HepG2 (cell line): ENCODE results near the gene NUSAP1. TPM values are rescaled to one million over a fixed set of nuclear protein-coding genes. Genes with fewer than 3 reads are reported as not detected.

Experiments
- ATAC-seq: fragments of 200-7000 bp; cut with Tn5 transposase; 3 replicates; pipeline ENCODE4 v1.9.1; 2020; ENCODE audit warnings: mild to moderate bottlenecking, moderate library complexity
- BruUV-seq: library from RNA; stranded (reverse); fragments of 400-500 nt; replicated peaks from 2 replicates; lab custom pipeline; 2021; lab: Mats Ljungman, UMichigan
- CTCF ChIA-PET: fragments of 300-600 bp; formaldehyde crosslinking; extraction: SDS; loops from one replicate; lab custom pipeline; 2021; ENCODE audit warnings: low total read pairs, inconsistent platforms, low intra/inter-chr PET ratio; lab: Yijun Ruan, JAX
- POLR2A ChIA-PET: fragments of 350-600 bp; sonication (Branson Sonifier 250); formaldehyde crosslinking; loops from one replicate; lab custom pipeline; 2020; ENCODE audit warnings: antibody characterized with exemption, inconsistent platforms; lab: Yijun Ruan, JAX
- DNase-seq: peaks from one replicate; pipeline ENCODE4 v3.0.0-alpha.2; 2015; ENCODE audit warnings: low spot score
- FAIRE-seq: peaks from 3 replicates; lab custom pipeline; 2011; peaks lifted over from hg19 to GRCh38; lab: Jason Lieb, UNC
- H2AFZ ChIP-seq: one replicate; pipeline ENCODE4 v1.6.1; 2011; ENCODE audit warnings: low read length, inconsistent platforms
- H3K27ac ChIP-seq: fragments of 300-600 bp; 3 replicates; pipeline ENCODE4 v1.8.0; 2011; ENCODE audit warnings: mixed run types, mild to moderate bottlenecking, mixed read lengths, low read length, inconsistent platforms; ENCODE audit not compliant: insufficient read depth; ENCODE audit errors: extremely low read length
- H3K27me3 ChIP-seq, 2 experiments: fragments of 200-600 bp in 1 of 2; 2 replicates in 1 of 2; 3 replicates in 1 of 2; pipeline versions ENCODE4 v1.6.0 to v1.8.0; 2011; ENCODE audit warnings: low read length in 2 of 2, mild to moderate bottlenecking in 2 of 2, moderate library complexity in 2 of 2, inconsistent platforms in 1 of 2; ENCODE audit not compliant: insufficient read depth in 2 of 2, control insufficient read depth in 1 of 2
- H3K36me3 ChIP-seq, 2 experiments: fragments of 200-600 bp in 1 of 2; replicated peaks in 1 of 2; 2 replicates in 1 of 2; 3 replicates in 1 of 2; pipeline versions ENCODE4 v1.5.1 to v1.8.0; 2011; ENCODE audit warnings: low read length in 2 of 2, inconsistent platforms in 1 of 2; ENCODE audit not compliant: insufficient read depth in 2 of 2, control insufficient read depth in 1 of 2
- H3K4me1 ChIP-seq: 2 replicates; pipeline ENCODE4 v1.5.1; 2012; ENCODE audit warnings: low read length, inconsistent platforms; ENCODE audit not compliant: insufficient read depth
- H3K4me2 ChIP-seq: 2 replicates; pipeline ENCODE4 v1.6.0; 2011; ENCODE audit warnings: low read depth, low read length, inconsistent platforms
- H3K4me3 ChIP-seq, 3 experiments: fragments of 200-600 bp in 1 of 3; sonication (generic), shearing (Covaris generic) in 1 of 3; replicated peaks in 1 of 3; 2 replicates each; pipeline ENCODE4 v1.5.1; 2011 to 2016; ENCODE audit warnings: low read length in 3 of 3, inconsistent platforms in 2 of 3, low read depth in 2 of 3, mild to moderate bottlenecking in 2 of 3, control low read depth in 1 of 3, mixed read lengths in 1 of 3; ENCODE audit not compliant: insufficient read depth in 1 of 3
- H3K79me2 ChIP-seq: one replicate; pipeline ENCODE4 v1.6.1; 2011; ENCODE audit warnings: low read length, inconsistent platforms; ENCODE audit not compliant: insufficient read depth
- H3K9ac ChIP-seq: 2 replicates; pipeline ENCODE4 v1.6.0; 2011; ENCODE audit warnings: mild to moderate bottlenecking, low read depth, low read length, inconsistent platforms; ENCODE audit not compliant: insufficient read depth
- H3K9me3 ChIP-seq: 2 replicates; pipeline ENCODE4 v1.5.1; 2012; ENCODE audit warnings: mild to moderate bottlenecking, low read length
- H4K20me1 ChIP-seq: 2 replicates; pipeline ENCODE4 v1.6.0; 2011; ENCODE audit warnings: inconsistent platforms, mild to moderate bottlenecking, low read length, moderate library complexity; ENCODE audit not compliant: insufficient read depth
- ATF7 ChIP-seq, 2 experiments: fragments of 450-650 bp in 1 of 2; sonication (generic) in 1 of 2; formaldehyde crosslinking in 1 of 2; IDR thresholded peaks; 2 replicates each; pipeline versions ENCODE4 v1.4.0 to v1.6.1; 2016 to 2020; ENCODE audit warnings: antibody characterized with exemption in 1 of 2, mild to moderate bottlenecking in 1 of 2, missing genetic modification reagents in 1 of 2
- HHEX ChIP-seq: IDR thresholded peaks from 2 replicates; pipeline ENCODE4 v1.6.1; 2016; ENCODE audit warnings: control low read depth
- RAD51 ChIP-seq: fragments of 450-650 bp; IDR thresholded peaks from 2 replicates; pipeline ENCODE4 v1.6.1; 2016; ENCODE audit warnings: borderline replicate concordance
- TARDBP ChIP-seq: sonication (generic); formaldehyde crosslinking; IDR thresholded peaks from 2 replicates; pipeline ENCODE4 v1.8.0; 2022; ENCODE audit warnings: mild to moderate bottlenecking, missing genetic modification reagents
- WGBS: methylation state at CpG from one replicate; pipeline ENCODE4 v1.1.6; 2017; ENCODE audit warnings: low lambda C conversion rate; 5-methylcytosine and 5-hydroxymethylcytosine counted together
- in situ Hi-C: cut with HindIII; loops from 2 replicates; pipeline ENCODE4 v1.10.0; 2017; ENCODE audit warnings: low pct_unique_long_range_greater_than_20kb; ENCODE audit not compliant: extremely low pct_ligation_motif_present
- intact Hi-C: fragments of 100-400 bp; cut with micrococcal nuclease; formaldehyde crosslinking; loops from one replicate; pipeline ENCODE4 v1.10.0; 2022; ENCODE audit not compliant: unreplicated experiment
- polyA plus RNA-seq, 8 experiments: library from polyadenylated mRNA; depleted of rRNA in 3 of 8; stranded (reverse) in 7 of 8; unstranded in 1 of 8; fragments of >200 nt; fragmentation: Illumina TruSeq in 4 of 8; extraction: Trizol in 4 of 8; gene quantifications; 2 replicates each; pipeline versions ENCODE4 v1.2.1 to v1.2.3, GENCODE V29; 2011 to 2016; ENCODE audit warnings: low read depth in 4 of 8, missing spikeins in 1 of 8, mixed read lengths in 1 of 8; ENCODE audit not compliant: insufficient read depth in 1 of 8
- total RNA-seq, 5 experiments: library from RNA; depleted of rRNA; stranded (reverse); fragments of >200 nt; fragmentation: Illumina TruSeq; extraction: Trizol; gene quantifications; 2 replicates each; pipeline ENCODE4 v1.2.3, GENCODE V29; 2016; ENCODE audit warnings: low read depth in 1 of 5

The NUSAP1 gene
- total and polyA plus RNA-seq, 2 of the 13 experiments (the other 11 are each of a cell fraction or from before 2014, with no cell fraction given), result 59.5 to 106 TPM

DNA sequence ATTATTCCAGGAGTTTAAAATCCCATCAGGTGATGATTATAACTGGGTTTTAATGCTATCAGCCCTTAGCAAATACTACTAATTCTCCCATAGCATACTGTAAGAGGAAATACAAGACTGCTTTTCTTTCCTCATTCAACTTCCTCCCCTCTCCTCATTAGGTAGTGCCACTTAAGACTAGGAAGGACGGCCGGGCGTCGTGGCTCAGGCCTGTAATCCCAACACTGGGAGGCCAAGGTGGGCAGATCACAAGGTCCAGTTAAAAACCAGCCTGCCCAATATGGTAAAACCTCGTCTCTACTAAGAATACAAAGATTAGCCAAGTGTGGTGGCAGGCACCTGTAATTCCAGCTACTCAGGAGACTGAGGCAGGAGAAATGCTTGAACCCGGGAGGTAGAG, 55.0 kb downstream of the NUSAP1 start:
- Histone ChIP-seq H3K27ac (no peak overlapping the region), H3K27me3 (no peaks in the 10 kb centered on the region), H3K9me3 (no peaks in the 10 kb centered on the region), H3K79me2 (no peaks in the 10 kb centered on the region), H3K36me3 (peaks cover 0 to 2% of the 10 kb centered on the region in 2 experiments; a peak in 1 of 5 replicates), H2AFZ (no peak overlapping the region), H3K4me2 (no peak overlapping the region), H3K4me1 (peaks cover 9% of the 10 kb centered on the region), H3K9ac (no peak overlapping the region), H4K20me1 (no peaks in the 10 kb centered on the region), H3K4me3 (no peak overlapping the region)
- ChIA-PET CTCF (no interaction called here), POLR2A (no interaction called here)
- in situ Hi-C loops, result no loop called here
- DNase-seq, result no peak
- WGBS, result 100% methylated on average over 6 of the region's 6 CpGs
- BruUV-seq, result no TSS peak
- FAIRE-seq, result no peak
- ATAC-seq, result no peak
- intact Hi-C loops, result no loop called here
- TF ChIP-seq HHEX (CRISPR knock-in tag) (no peak), TARDBP (CRISPR knock-in tag) (no peak)
- TF ChIP-seq, all 625 proteins: peak for 0

- Histone ChIP-seq H3K4me3 (no peak overlapping the region), H3K79me2 (no peaks in the 10 kb centered on the region), H3K4me2 (no peak overlapping the region), H3K36me3 (peaks cover 1 to 12% of the 10 kb centered on the region in 2 experiments; a peak in 3 of 5 replicates), H3K27ac (no peak overlapping the region), H3K27me3 (no peaks in the 10 kb centered on the region), H4K20me1 (no peaks in the 10 kb centered on the region), H3K9ac (no peak overlapping the region), H2AFZ (no peak overlapping the region), H3K9me3 (no peaks in the 10 kb centered on the region), H3K4me1 (no peaks in the 10 kb centered on the region)
- in situ Hi-C loops, result no loop called here
- intact Hi-C loops, result no loop called here
- ChIA-PET CTCF (no interaction called here), POLR2A (no interaction called here)
- no TSS peak for BruUV-seq
- FAIRE-seq (no peak), DNase-seq (no peak), ATAC-seq (no peak)
- 97% methylated on average over 2 of the region's 2 CpGs for WGBS
- TF ChIP-seq ATF7 (IDR thresholded peaks at IDR 0.05) (peak; percentile 26; the same call in 1 of the 2 replicates), ATF7 (CRISPR knock-in tag; IDR thresholded peaks at IDR 0.05) (no peak), RAD51 (no peak)
These were observed 60.0 kb downstream of the NUSAP1 start for GRCh38 chr15:41392659-41393058.
